Body of pancreas (tissue), 4 donors: ENCODE measurements around the gene FBLN5. TPM values are rescaled to one million over a fixed set of nuclear protein-coding genes. Genes with fewer than 3 reads are reported as not detected.
A peak's percentile ranks its signal among the peaks of the same experiment; 100 is the strongest.

ENCODE experiments used
- ATAC-seq: fragments of 150-250 bp; one replicate; pipeline ENCODE4 v1.9.1; 2016
- DNase-seq, 4 donors: peaks; one replicate each; pipeline ENCODE4 v3.0.0-alpha.2; 2019
- H3K27ac ChIP-seq, 4 donors: fragments of 200-600 bp; sonication (generic); 1 replicate in 3 of 4; 2 replicates in 1 of 4; pipeline versions ENCODE4 v1.5.1 to v1.6.1; 2016 to 2019; ENCODE audit warnings: mild to moderate bottlenecking in 1 of 4, mixed read lengths in 1 of 4, moderate library complexity in 1 of 4
- H3K27me3 ChIP-seq, 2 donors: fragments of 200-600 bp; sonication (generic); one replicate each; pipeline ENCODE4 v1.6.0; 2016; ENCODE audit warnings: mild to moderate bottlenecking in 1 of 2
- H3K36me3 ChIP-seq, 2 donors: fragments of 200-600 bp; sonication (generic); replicated peaks in 1 of 2; 2 replicates each; pipeline ENCODE4 v1.5.1; 2016; ENCODE audit warnings: low read depth in 2 of 2; ENCODE audit not compliant: insufficient read depth in 1 of 2
- H3K4me1 ChIP-seq: fragments of 200-600 bp; sonication (generic); one replicate; pipeline ENCODE4 v1.6.0; 2016
- H3K4me3 ChIP-seq, 2 donors: fragments of 200-600 bp; sonication (generic); 1 replicate in 1 of 2; 2 replicates in 1 of 2; pipeline ENCODE4 v1.5.1; 2016 to 2019
- H3K9me3 ChIP-seq, 3 donors: fragments of 200-600 bp; sonication (generic); 1 replicate in 2 of 3; 2 replicates in 1 of 3; pipeline ENCODE4 v1.5.1; 2016
- CTCF ChIP-seq, 7 experiments: fragments of 450-650 bp in 4 of 7; fragments of 200-600 bp in 3 of 7; sonication (generic) in 3 of 7; IDR thresholded peaks; one replicate each; pipeline ENCODE4 v1.5.1; 2016 to 2019; ENCODE audit warnings: antibody characterized with exemption in 7 of 7
- POLR2A ChIP-seq, 3 donors: fragments of 450-650 bp; IDR thresholded peaks; one replicate each; pipeline ENCODE4 v1.6.1; 2016; ENCODE audit warnings: antibody characterized with exemption in 3 of 3, mild to moderate bottlenecking in 2 of 3
- WGBS, 2 donors: methylation state at CpG; one replicate each; pipeline ENCODE4 v1.1.5; 2017; 5-methylcytosine and 5-hydroxymethylcytosine counted together
- intact Hi-C: fragments of 100-400 bp; cut with DNase I; formaldehyde crosslinking; loops from one replicate; pipeline ENCODE4 v1.15.1; 2023
- total RNA-seq, 2 donors: library from RNA; depleted of rRNA; stranded (reverse); fragments of >200 nt; gene quantifications; one replicate each; pipeline ENCODE4 v1.1.0, GENCODE V29; 2016

FBLN5 gene
- 100 to 1,000 TPM in 1 of 2 donors, 10 to 100 TPM in 1; 52.1 to 129 TPM for total RNA-seq

GRCh38 chr14:91947475-91948184, at the start of gene FBLN5:
TSS of gene FBLN5 (minus strand) at chr14:91947694. CDS start at chr14:91947229, 465 bp downstream.
- Histone ChIP-seq H3K9me3 (no peaks in the 10 kb centered on the region), H3K27me3 (no peaks in the 10 kb centered on the region), H3K4me1 (peaks cover 5% of the 10 kb centered on the region), H3K27ac (peak within 1 kb of the TSS in 3 of 4 donors; percentile 38 to 66 (median 57)), H3K4me3 (peak within 1 kb of the TSS; percentile 41 to 45), H3K36me3 (no peaks in the 10 kb centered on the region)
- ATAC-seq (peak; percentile 82), DNase-seq (peak; percentile 65 to 75 (median 69))
- intact Hi-C loops = no loop called here
- no peak for TF ChIP-seq CTCF (IDR thresholded peaks at IDR 0.05)
- peak; percentile 23 to 48 (median 40) for TF ChIP-seq POLR2A (IDR thresholded peaks at IDR 0.05)
- WGBS, 2 donors = 2% methylated on average over 25 to 54 of the region's 54 CpGs

- Histone ChIP-seq H3K4me1 (no peaks in the 10 kb centered on the region), H3K4me3 (no peak overlapping the region), H3K36me3 (peaks cover 0 to 8% of the 10 kb centered on the region in 2 donors), H3K27me3 (no peaks in the 10 kb centered on the region), H3K9me3 (no peaks in the 10 kb centered on the region), H3K27ac (peak overlapping the region in 3 of 4 donors; percentile 39 to 60 (median 55))
- ATAC-seq = peak; percentile 93
- intact Hi-C loops = no loop called here
- TF ChIP-seq CTCF (IDR thresholded peaks at IDR 0.05) (peak; percentile 15 to 64 (median 51)), POLR2A (IDR thresholded peaks at IDR 0.05) (no peak)
- WGBS, 2 donors = 38 to 41% methylated on average over 2 of the region's 2 CpGs
- DNase-seq = peak in 1 of 4 donors; percentile 26
These were observed 49.5 kb upstream of the FBLN5 start for GRCh38 chr14:91996948-91997371.

- H3K9me3 ChIP-seq = no peaks in the 10 kb centered on the region
- no peaks in the 10 kb centered on the region for H3K27me3 ChIP-seq
- H3K36me3 ChIP-seq = peaks cover 0 to 20% of the 10 kb centered on the region in 2 donors
- peaks cover 25% of the 10 kb centered on the region for H3K4me1 ChIP-seq
- no peak overlapping the region for H3K4me3 ChIP-seq
- DNase-seq (no peak), ATAC-seq (no peak)
- intact Hi-C loops = no loop called here
- TF ChIP-seq POLR2A (IDR thresholded peaks at IDR 0.05) (no peak), CTCF (IDR thresholded peaks at IDR 0.05) (no peak)
- H3K27ac ChIP-seq = no peak overlapping the region
- WGBS, 2 donors = 88 to 92% methylated on average over 3 of the region's 3 CpGs
These were observed 39.7 kb upstream of the FBLN5 start for GRCh38 chr14:91987192-91987591.

GRCh38 chr14:91985521-91986255, 38.2 kb upstream of the FBLN5 start:
- no peak overlapping the region for H3K4me3 ChIP-seq
- intact Hi-C loops = no loop called here
- peaks cover 0 to 16% of the 10 kb centered on the region in 2 donors for H3K36me3 ChIP-seq
- DNase-seq (peak in 1 of 4 donors; percentile 19), ATAC-seq (peak; percentile 47)
- TF ChIP-seq POLR2A (IDR thresholded peaks at IDR 0.05) (no peak), CTCF (IDR thresholded peaks at IDR 0.05) (no peak)
- H3K27ac ChIP-seq = peak overlapping the region in 3 of 4 donors; percentile 5 to 51 (median 20)
- 12 to 15% methylated on average over 4 of the region's 4 CpGs for WGBS, 2 donors
- peaks cover 25% of the 10 kb centered on the region for H3K4me1 ChIP-seq
- no peaks in the 10 kb centered on the region for H3K9me3 ChIP-seq
- no peaks in the 10 kb centered on the region for H3K27me3 ChIP-seq
